Measurements from ENCODE around the gene ZSWIM4. TPM values are rescaled to one million over a fixed set of nuclear protein-coding genes. Genes with fewer than 3 reads are reported as not detected.
"Not testable (repeated sequence)": the region's sequence is repeated elsewhere in the genome, so short reads cannot be mapped to it uniquely, and the experiment has no call there.

Gene ZSWIM4
- total and polyA plus RNA-seq, 3 donors from 2014 or later = 3.4 to 10.0 (median 4.7) TPM

- intact Hi-C loops (cut with DNase I; ENCODE audit: low total_unique reads) = loop anchor here (5.0 kb wide), 1 partner anchor 52 kb away; no protein-coding TSS in a partner anchor
- TF ChIP-seq POLR2A (IDR thresholded peaks at IDR 0.05) (no peak), CTCF (IDR thresholded peaks at IDR 0.05) (no peak)
These were observed 4.9 kb upstream of the ZSWIM4 start for GRCh38 chr19:13790354-13790753.

DNA sequence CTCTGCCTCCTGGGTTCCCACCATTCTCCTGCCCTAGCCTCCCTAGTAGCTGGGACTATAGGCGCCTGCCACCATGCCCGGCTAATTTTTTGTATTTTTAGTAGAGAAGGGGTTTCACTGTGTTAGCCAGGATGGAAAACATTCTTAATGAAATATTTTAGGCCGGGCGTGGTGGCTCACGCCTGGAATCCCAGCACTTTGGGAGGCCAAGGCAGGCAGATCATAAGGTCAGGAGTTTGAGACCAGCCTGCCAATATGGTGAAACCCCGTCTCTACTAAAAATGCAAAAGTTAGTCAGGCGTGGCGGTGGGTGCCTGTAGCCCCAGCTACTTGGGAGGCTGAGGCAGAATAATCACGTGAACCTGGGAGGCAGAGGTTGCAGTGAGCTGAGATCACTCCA, 1.9 kb upstream of the ZSWIM4 start:
- not testable (repeated sequence) for H3K27me3 ChIP-seq; H3K4me3 ChIP-seq; H3K36me3 ChIP-seq (ENCODE audit: low read depth, missing control alignments); H3K27ac ChIP-seq; DNase-seq; H3K9me3 ChIP-seq
- peaks cover 18% of the 10 kb centered on the region for H3K4me1 ChIP-seq
- 77 to 78% methylated on average over 9 of the region's 9 CpGs for WGBS, 2 donors
- intact Hi-C loops (cut with DNase I; ENCODE audit: low total_unique reads) = loop anchor here (5.0 kb wide), 1 partner anchor 49 kb away; no protein-coding TSS in a partner anchor

More at GRCh38 chr19:13790354-13790753, 4.9 kb upstream of the ZSWIM4 start:
- H3K36me3 ChIP-seq (ENCODE audit: low read depth, missing control alignments) = no peaks in the 10 kb centered on the region
- H3K4me3 ChIP-seq = no peak overlapping the region
- no peaks in the 10 kb centered on the region for H3K27me3 ChIP-seq
- H3K4me1 ChIP-seq = peaks cover 3% of the 10 kb centered on the region
- no peak for DNase-seq
- no peak overlapping the region for H3K27ac ChIP-seq
- H3K9me3 ChIP-seq = no peaks in the 10 kb centered on the region
- WGBS, 2 donors = 77 to 78% methylated on average over 8 of the region's 8 CpGs

DNA sequence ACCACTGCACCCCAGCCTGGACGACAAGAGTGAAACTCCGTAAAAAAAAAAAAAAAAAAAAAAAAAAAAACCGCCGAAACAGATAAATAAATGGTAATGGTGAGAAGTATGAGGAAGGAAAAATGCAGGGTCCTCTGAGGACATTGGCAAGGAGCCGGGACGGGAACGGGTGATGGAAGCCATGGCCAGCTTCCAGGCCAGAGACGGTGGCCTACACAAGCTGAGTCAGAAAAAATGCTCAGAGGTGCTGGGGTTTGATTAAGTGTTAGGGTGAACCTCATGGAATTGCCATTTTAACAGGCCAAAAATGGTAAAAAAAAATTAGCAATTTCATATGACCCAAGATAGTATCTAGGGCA, 866 bp upstream of the ZSWIM4 start:
- Histone ChIP-seq H3K4me1 (peaks cover 18% of the 10 kb centered on the region), H3K27ac (peak overlapping the region; percentile 27 to 86), H3K36me3 (ENCODE audit: low read depth, missing control alignments) (no peaks in the 10 kb centered on the region), H3K9me3 (no peaks in the 10 kb centered on the region), H3K4me3 (peak overlapping the region; percentile 64 to 86), H3K27me3 (no peaks in the 10 kb centered on the region)
- intact Hi-C loops (cut with DNase I; ENCODE audit: low total_unique reads) = loop anchor here (5.0 kb wide), 1 partner anchor 48 kb away; no protein-coding TSS in a partner anchor
- 1% methylated on average over 6 to 8 of the region's 8 CpGs for WGBS, 2 donors
- DNase-seq = peak; percentile 79
- TF ChIP-seq POLR2A (IDR thresholded peaks at IDR 0.05) = no peak
- TF ChIP-seq CTCF (IDR thresholded peaks at IDR 0.05) = no peak

DNA sequence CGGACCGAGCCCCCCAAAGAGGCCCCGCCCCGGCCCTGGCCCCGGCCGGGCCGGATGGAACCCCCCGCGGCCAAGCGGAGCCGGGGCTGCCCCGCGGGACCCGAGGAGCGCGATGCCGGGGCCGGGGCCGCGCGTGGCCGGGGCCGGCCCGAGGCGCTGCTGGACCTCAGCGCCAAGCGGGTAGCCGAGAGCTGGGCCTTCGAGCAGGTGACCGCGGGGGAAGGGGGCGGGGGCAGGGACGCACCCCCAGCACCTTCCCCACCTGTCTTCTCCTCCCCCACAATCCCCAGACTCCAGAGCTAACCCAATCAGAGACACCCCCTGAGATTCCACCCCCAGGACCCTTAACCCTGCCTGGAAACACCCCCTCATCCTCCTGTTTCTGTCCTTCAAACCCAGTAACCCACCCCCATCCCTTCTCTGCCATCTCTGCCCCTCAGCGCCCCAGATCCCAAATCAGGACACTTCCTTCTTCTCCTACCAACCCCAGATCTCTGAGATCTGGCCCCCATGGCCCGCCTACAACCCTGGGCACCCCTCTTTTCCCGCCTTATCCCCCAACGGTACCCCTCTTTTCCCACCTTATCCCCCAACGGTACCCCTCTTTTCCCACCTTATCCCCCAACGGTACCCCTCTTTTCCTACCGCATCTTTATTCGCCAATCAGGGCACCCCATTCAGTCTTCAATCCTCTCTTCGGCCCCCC, 505 bp downstream of the ZSWIM4 start:
- no peaks in the 10 kb centered on the region for H3K36me3 ChIP-seq (ENCODE audit: low read depth, missing control alignments)
- H3K4me3 ChIP-seq = peak overlapping the region; percentile 64 to 86
- H3K27me3 ChIP-seq = no peaks in the 10 kb centered on the region
- H3K9me3 ChIP-seq = no peaks in the 10 kb centered on the region
- WGBS, 2 donors = 5 to 9% methylated on average over 18 to 19 of the region's 42 CpGs
- no peak for TF ChIP-seq POLR2A (IDR thresholded peaks at IDR 0.05)
- no peak for DNase-seq
- H3K4me1 ChIP-seq = peaks cover 18% of the 10 kb centered on the region
- H3K27ac ChIP-seq = peak overlapping the region in 1 of 2 donors; percentile 89
- intact Hi-C loops (cut with DNase I; ENCODE audit: low total_unique reads) = no loop called here

GRCh38 chr19:13796301-13797057, 1.2 kb downstream of the ZSWIM4 start:
- intact Hi-C loops (cut with DNase I; ENCODE audit: low total_unique reads) = no loop called here

More at GRCh38 chr19:13796301-13797057, 1.2 kb downstream of the ZSWIM4 start:
- no peak for TF ChIP-seq POLR2A (IDR thresholded peaks at IDR 0.05)
- no peak for TF ChIP-seq CTCF (IDR thresholded peaks at IDR 0.05)
- Histone ChIP-seq H3K27ac (peak overlapping the region; percentile 25 to 89), H3K4me3 (no peak overlapping the region), H3K4me1 (peaks cover 18% of the 10 kb centered on the region), H3K9me3 (no peaks in the 10 kb centered on the region), H3K36me3 (ENCODE audit: low read depth, missing control alignments) (no peaks in the 10 kb centered on the region), H3K27me3 (no peaks in the 10 kb centered on the region)
- WGBS, 2 donors = 10 to 23% methylated on average over 7 to 12 of the region's 12 CpGs
- peak; percentile 56 for DNase-seq
